ENCODE data around the gene IRX1. TPM values are rescaled to one million over a fixed set of nuclear protein-coding genes. Genes with fewer than 3 reads are reported as not detected.

IRX1 gene
- total RNA-seq, 1 donor from 2014 or later, result not detected

GRCh38 chr5:3604501-3604900 is 8.9 kb downstream of the IRX1 start:
- Mint-ChIP-seq H3K4me3 (ENCODE audit: low read depth) (no peak overlapping the region), H3K27me3 (ENCODE audit: low read depth) (peaks cover 54% of the 10 kb centered on the region)

GRCh38 chr5:3605298-3606010 is 9.8 kb downstream of the IRX1 start:
- peaks cover 51% of the 10 kb centered on the region for H3K27me3 Mint-ChIP-seq (ENCODE audit: low read depth)
- intact Hi-C loops (cut with micrococcal nuclease), result loop anchor here (10.0 kb wide), 1 partner anchor 1539 kb away; the partner anchor contains the start of gene ADAMTS16
- DNase-seq (ENCODE audit: low spot score), result no peak
- no peak overlapping the region for H3K27ac Mint-ChIP-seq
- no peaks in the 10 kb centered on the region for H3K36me3 Mint-ChIP-seq (ENCODE audit: low read depth)
- no peak overlapping the region for H3K4me3 Mint-ChIP-seq (ENCODE audit: low read depth)
- H3K9me3 Mint-ChIP-seq, result no peaks in the 10 kb centered on the region
- no peaks in the 10 kb centered on the region for H3K4me1 Mint-ChIP-seq (ENCODE audit: low read depth)

More at GRCh38 chr5:3604501-3604900, 8.9 kb downstream of the IRX1 start:
- Mint-ChIP-seq H3K27ac (no peak overlapping the region), H3K9me3 (no peaks in the 10 kb centered on the region), H3K4me1 (ENCODE audit: low read depth) (no peaks in the 10 kb centered on the region), H3K36me3 (ENCODE audit: low read depth) (no peaks in the 10 kb centered on the region)
- DNase-seq (ENCODE audit: low spot score), result no peak
- intact Hi-C loops (cut with micrococcal nuclease), result loop anchor here (10.0 kb wide), 1 partner anchor 1540 kb away; the partner anchor contains the start of gene ADAMTS16

GRCh38 chr5:3606121-3606831 is 10.6 kb downstream of the IRX1 start:
- Mint-ChIP-seq H3K27me3 (ENCODE audit: low read depth) (peaks cover 46% of the 10 kb centered on the region), H3K4me3 (ENCODE audit: low read depth) (no peak overlapping the region), H3K9me3 (no peaks in the 10 kb centered on the region), H3K36me3 (ENCODE audit: low read depth) (no peaks in the 10 kb centered on the region), H3K4me1 (ENCODE audit: low read depth) (no peaks in the 10 kb centered on the region), H3K27ac (no peak overlapping the region)
- DNase-seq (ENCODE audit: low spot score), result no peak
- intact Hi-C loops (cut with micrococcal nuclease), result loop anchor here (10.0 kb wide), 1 partner anchor 1539 kb away; the partner anchor contains the start of gene ADAMTS16

- Mint-ChIP-seq H3K4me3 (ENCODE audit: low read depth) (no peak overlapping the region), H3K9me3 (no peaks in the 10 kb centered on the region), H3K27ac (no peak overlapping the region), H3K36me3 (ENCODE audit: low read depth) (no peaks in the 10 kb centered on the region), H3K4me1 (ENCODE audit: low read depth) (no peaks in the 10 kb centered on the region), H3K27me3 (ENCODE audit: low read depth) (peaks cover 34% of the 10 kb centered on the region)
- intact Hi-C loops (cut with micrococcal nuclease), result loop anchor here (10.0 kb wide), 1 partner anchor 1537 kb away; the partner anchor contains the start of gene ADAMTS16
- DNase-seq (ENCODE audit: low spot score), result no peak
Observed at GRCh38 chr5:3607541-3608181, 12.0 kb downstream of the IRX1 start.

GRCh38 chr5:3609120-3609681 is 13.6 kb downstream of the IRX1 start:
- H3K9me3 Mint-ChIP-seq, result no peaks in the 10 kb centered on the region
- peaks cover 21% of the 10 kb centered on the region for H3K27me3 Mint-ChIP-seq (ENCODE audit: low read depth)
- no peak overlapping the region for H3K4me3 Mint-ChIP-seq (ENCODE audit: low read depth)
- no peak for DNase-seq (ENCODE audit: low spot score)
- no peak overlapping the region for H3K27ac Mint-ChIP-seq
- intact Hi-C loops (cut with micrococcal nuclease), result loop anchor here (10.0 kb wide), 1 partner anchor 1536 kb away; the partner anchor contains the start of gene ADAMTS16
- no peaks in the 10 kb centered on the region for H3K4me1 Mint-ChIP-seq (ENCODE audit: low read depth)
- H3K36me3 Mint-ChIP-seq (ENCODE audit: low read depth), result no peaks in the 10 kb centered on the region

- Mint-ChIP-seq H3K9me3 (no peaks in the 10 kb centered on the region), H3K36me3 (ENCODE audit: low read depth) (no peaks in the 10 kb centered on the region), H3K4me3 (ENCODE audit: low read depth) (no peak overlapping the region), H3K27me3 (ENCODE audit: low read depth) (peaks cover 7% of the 10 kb centered on the region), H3K4me1 (ENCODE audit: low read depth) (no peaks in the 10 kb centered on the region), H3K27ac (no peak overlapping the region)
- no peak for DNase-seq (ENCODE audit: low spot score)
- intact Hi-C loops (cut with micrococcal nuclease), result no loop called here
Observed at GRCh38 chr5:3612591-3613042, 17.0 kb downstream of the IRX1 start.

GRCh38 chr5:3613726-3614125 is 18.1 kb downstream of the IRX1 start:
- H3K27ac Mint-ChIP-seq, result no peak overlapping the region
- intact Hi-C loops (cut with micrococcal nuclease), result no loop called here
- no peaks in the 10 kb centered on the region for H3K9me3 Mint-ChIP-seq
- no peaks in the 10 kb centered on the region for H3K36me3 Mint-ChIP-seq (ENCODE audit: low read depth)
- no peak overlapping the region for H3K4me3 Mint-ChIP-seq (ENCODE audit: low read depth)
- no peak for DNase-seq (ENCODE audit: low spot score)
- H3K4me1 Mint-ChIP-seq (ENCODE audit: low read depth), result no peaks in the 10 kb centered on the region
- H3K27me3 Mint-ChIP-seq (ENCODE audit: low read depth), result no peaks in the 10 kb centered on the region

GRCh38 chr5:3615217-3615616 is 19.6 kb downstream of the IRX1 start:
- H3K9me3 Mint-ChIP-seq, result no peaks in the 10 kb centered on the region
- DNase-seq (ENCODE audit: low spot score), result no peak
- H3K27me3 Mint-ChIP-seq (ENCODE audit: low read depth), result no peaks in the 10 kb centered on the region
- intact Hi-C loops (cut with micrococcal nuclease), result no loop called here
- no peak overlapping the region for H3K27ac Mint-ChIP-seq
- H3K4me1 Mint-ChIP-seq (ENCODE audit: low read depth), result no peaks in the 10 kb centered on the region
- no peak overlapping the region for H3K4me3 Mint-ChIP-seq (ENCODE audit: low read depth)
- no peaks in the 10 kb centered on the region for H3K36me3 Mint-ChIP-seq (ENCODE audit: low read depth)

DNA sequence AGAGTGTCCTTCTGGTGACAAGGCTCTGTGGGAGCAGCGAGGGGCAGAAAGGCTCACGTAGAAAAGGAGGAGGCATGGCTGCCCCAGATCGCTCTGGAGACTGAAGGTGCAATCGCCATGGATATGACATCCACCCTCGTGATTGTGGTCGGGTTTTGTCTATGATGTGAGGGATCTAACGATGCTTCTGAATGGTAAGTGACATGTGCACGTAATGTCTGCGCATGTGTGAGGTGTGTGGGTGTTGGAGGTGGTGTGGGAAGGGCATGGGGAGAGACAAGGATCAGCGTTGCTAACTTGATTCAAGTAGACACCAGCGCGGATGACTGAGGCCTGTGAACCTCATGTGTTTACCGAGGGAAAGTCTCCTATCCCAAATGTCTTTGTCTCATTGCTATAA is 20.2 kb downstream of the IRX1 start:
- DNase-seq (ENCODE audit: low spot score), result no peak
- H3K27ac Mint-ChIP-seq, result no peak overlapping the region
- no peaks in the 10 kb centered on the region for H3K36me3 Mint-ChIP-seq (ENCODE audit: low read depth)
- no peaks in the 10 kb centered on the region for H3K27me3 Mint-ChIP-seq (ENCODE audit: low read depth)
- intact Hi-C loops (cut with micrococcal nuclease), result no loop called here
- H3K4me3 Mint-ChIP-seq (ENCODE audit: low read depth), result no peak overlapping the region
- no peaks in the 10 kb centered on the region for H3K4me1 Mint-ChIP-seq (ENCODE audit: low read depth)
- no peaks in the 10 kb centered on the region for H3K9me3 Mint-ChIP-seq

DNA sequence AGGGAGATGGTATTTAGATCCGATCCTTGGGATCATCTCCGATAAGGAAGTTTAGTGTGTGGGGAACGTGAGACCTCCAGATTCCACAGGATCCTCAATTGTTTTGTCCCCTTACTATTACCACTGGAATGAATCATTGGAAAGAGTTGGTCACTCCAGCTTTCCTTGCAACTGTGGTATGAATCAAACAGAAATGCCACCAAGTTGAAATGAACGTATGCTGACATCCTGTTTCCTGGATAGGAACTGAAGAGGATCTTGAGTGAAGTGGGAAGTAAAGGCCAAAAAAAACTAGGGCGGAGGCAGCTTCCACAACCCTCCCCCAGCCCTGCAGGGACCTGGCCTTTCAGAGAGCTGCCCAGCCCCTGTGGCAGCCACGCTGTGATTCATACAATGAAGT is 23.9 kb downstream of the IRX1 start:
- intact Hi-C loops (cut with micrococcal nuclease), result no loop called here
- H3K27ac Mint-ChIP-seq, result no peak overlapping the region
- no peak for DNase-seq (ENCODE audit: low spot score)
- H3K4me3 Mint-ChIP-seq (ENCODE audit: low read depth), result no peak overlapping the region
- no peaks in the 10 kb centered on the region for H3K27me3 Mint-ChIP-seq (ENCODE audit: low read depth)
- no peaks in the 10 kb centered on the region for H3K9me3 Mint-ChIP-seq
- no peaks in the 10 kb centered on the region for H3K4me1 Mint-ChIP-seq (ENCODE audit: low read depth)
- no peaks in the 10 kb centered on the region for H3K36me3 Mint-ChIP-seq (ENCODE audit: low read depth)

GRCh38 chr5:3622961-3623360 is 27.3 kb downstream of the IRX1 start:
- Mint-ChIP-seq H3K36me3 (ENCODE audit: low read depth) (no peaks in the 10 kb centered on the region), H3K27me3 (ENCODE audit: low read depth) (no peaks in the 10 kb centered on the region), H3K9me3 (peaks cover 2% of the 10 kb centered on the region), H3K4me1 (ENCODE audit: low read depth) (no peaks in the 10 kb centered on the region), H3K27ac (no peak overlapping the region), H3K4me3 (ENCODE audit: low read depth) (no peak overlapping the region)
- intact Hi-C loops (cut with micrococcal nuclease), result no loop called here
- no peak for DNase-seq (ENCODE audit: low spot score)

GRCh38 chr5:3625626-3626025 is 30.0 kb downstream of the IRX1 start:
- Mint-ChIP-seq H3K4me3 (ENCODE audit: low read depth) (no peak overlapping the region), H3K36me3 (ENCODE audit: low read depth) (no peaks in the 10 kb centered on the region), H3K9me3 (peaks cover 5% of the 10 kb centered on the region), H3K27ac (no peak overlapping the region), H3K4me1 (ENCODE audit: low read depth) (no peaks in the 10 kb centered on the region), H3K27me3 (ENCODE audit: low read depth) (no peaks in the 10 kb centered on the region)
- DNase-seq (ENCODE audit: low spot score), result no peak
- intact Hi-C loops (cut with micrococcal nuclease), result no loop called here
